ENCODE data around the gene MICAL3.

Gene MICAL3

GRCh38 chr22:17912945-17913721 lies 111.2 kb downstream of the MICAL3 start:
- no peak for TF ChIP-seq ZFX (IDR thresholded peaks at IDR 0.05; ENCODE audit: borderline replicate concordance)
- TF ChIP-seq CTCF (IDR thresholded peaks at IDR 0.05) = no peak
- no peak overlapping the region for H3K27ac ChIP-seq

- TF ChIP-seq CTCF (IDR thresholded peaks at IDR 0.05) (no peak), ZFX (IDR thresholded peaks at IDR 0.05; ENCODE audit: borderline replicate concordance) (no peak)
- H3K27ac ChIP-seq = no peak overlapping the region
Observed at GRCh38 chr22:17911887-17912286, 112.5 kb downstream of the MICAL3 start.

GRCh38 chr22:17911312-17911705 lies 113.1 kb downstream of the MICAL3 start:
- no peak overlapping the region for H3K27ac ChIP-seq
- TF ChIP-seq ZFX (IDR thresholded peaks at IDR 0.05; ENCODE audit: borderline replicate concordance) (no peak), CTCF (IDR thresholded peaks at IDR 0.05) (no peak)

DNA sequence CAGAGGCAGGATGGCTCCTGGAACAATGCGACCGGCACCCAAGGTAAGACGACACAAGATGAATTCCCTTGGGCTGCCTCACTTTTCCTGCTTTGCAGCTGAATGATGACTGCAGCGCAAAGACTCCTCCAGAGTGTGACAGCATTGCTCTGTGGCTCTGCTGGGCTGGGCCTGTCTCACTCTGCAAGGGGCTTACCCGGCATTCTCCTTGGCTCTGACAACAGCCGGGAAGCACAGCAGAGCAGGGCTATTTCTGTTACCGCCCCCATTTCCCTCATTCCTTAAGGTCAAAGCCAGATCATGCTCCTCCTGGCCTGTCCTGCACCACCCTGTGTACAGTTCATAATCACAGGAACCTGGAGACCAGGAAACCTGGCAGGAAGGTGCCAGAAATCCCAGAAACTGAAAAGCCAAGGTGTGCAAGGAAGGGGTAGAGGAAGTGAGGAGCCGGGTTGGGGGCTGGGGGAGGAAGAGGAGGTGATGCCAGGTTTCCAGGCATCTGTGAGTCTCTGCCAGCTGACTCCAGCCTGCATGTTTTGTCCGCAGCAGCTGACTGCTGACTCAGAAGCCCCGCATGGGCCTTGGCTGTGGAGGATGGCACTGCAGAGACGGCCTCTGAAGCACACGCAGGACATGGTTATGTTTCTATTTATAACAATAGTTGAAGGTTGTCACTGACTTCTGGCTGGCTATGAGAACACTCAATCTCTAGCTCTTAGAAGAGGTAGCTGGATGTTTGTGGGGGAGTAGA lies 113.6 kb downstream of the MICAL3 start:
- no peak overlapping the region for H3K27ac ChIP-seq
- TF ChIP-seq CTCF (IDR thresholded peaks at IDR 0.05) (no peak), ZFX (IDR thresholded peaks at IDR 0.05; ENCODE audit: borderline replicate concordance) (no peak)

DNA sequence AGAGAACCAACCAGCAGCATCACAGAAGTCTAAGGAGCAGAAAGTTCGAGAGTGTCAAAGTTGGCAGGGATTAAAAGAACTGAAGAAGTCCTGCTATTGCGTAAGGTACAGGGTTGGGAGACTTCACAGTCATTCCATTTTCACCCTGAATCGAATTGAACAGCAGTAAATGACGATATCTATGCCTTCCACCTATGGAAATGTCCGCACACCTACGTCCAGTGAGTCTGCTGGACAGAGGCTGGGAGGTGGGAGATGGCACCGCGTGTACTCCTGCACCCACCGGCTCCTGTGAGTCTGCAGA lies 116.7 kb downstream of the MICAL3 start:
- TF ChIP-seq CTCF (IDR thresholded peaks at IDR 0.05) = no peak
- no peak for TF ChIP-seq ZFX (IDR thresholded peaks at IDR 0.05; ENCODE audit: borderline replicate concordance)
- H3K27ac ChIP-seq = no peak overlapping the region

DNA sequence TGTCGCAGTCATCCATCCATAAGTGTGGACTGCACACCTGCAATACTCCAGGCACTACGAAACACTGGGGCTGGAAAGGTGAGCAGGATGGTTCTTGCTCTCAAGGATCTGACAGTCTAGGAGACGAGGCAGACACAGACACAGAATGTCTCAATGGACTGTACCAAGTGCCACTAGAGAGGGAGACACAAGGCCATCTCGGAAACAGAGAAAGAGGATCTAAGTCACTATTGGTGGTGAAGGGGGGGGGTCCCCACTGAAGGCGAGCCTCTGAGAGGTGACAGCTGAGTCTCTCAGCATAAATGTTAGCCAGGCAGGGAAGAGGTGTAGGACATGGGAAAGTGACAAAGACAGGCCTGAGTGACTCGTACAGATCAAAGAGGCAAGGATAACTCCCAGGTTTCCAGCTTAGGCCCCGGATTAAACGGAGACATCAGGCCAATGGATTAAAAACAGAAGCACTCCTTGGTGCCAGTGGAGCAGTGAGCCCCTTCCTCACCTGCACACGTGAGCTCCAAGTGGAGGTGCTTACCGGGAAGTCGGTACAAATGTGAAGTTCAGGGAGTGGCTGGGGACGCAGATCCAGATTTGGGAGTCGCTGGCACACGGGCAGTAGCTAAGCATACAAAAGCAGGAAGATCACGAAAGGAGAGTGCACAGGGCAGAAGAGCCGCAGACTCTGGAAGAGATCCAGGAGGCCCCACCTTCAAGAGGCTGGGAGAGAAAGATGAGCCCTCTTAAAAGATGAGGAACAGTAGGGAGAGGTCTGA lies 117.2 kb downstream of the MICAL3 start:
- no peak overlapping the region for H3K27ac ChIP-seq
- TF ChIP-seq CTCF (IDR thresholded peaks at IDR 0.05) (no peak), ZFX (IDR thresholded peaks at IDR 0.05; ENCODE audit: borderline replicate concordance) (no peak)
